ENCODE measurements around the gene TBC1D13.
"Not testable (repeated sequence)": the region's sequence is repeated elsewhere in the genome, so short reads cannot be mapped to it uniquely, and the experiment has no call there.

The TBC1D13 gene

GRCh38 chr9:128786681-128787601, at the start of gene TBC1D13:
TSS of gene TBC1D13 (plus strand) at chr9:128787253. CDS start at chr9:128787354, 101 bp downstream.
- DNase-seq: peak; percentile 88

GRCh38 chr9:128742401-128742800, 44.7 kb upstream of the TBC1D13 start:
- DNase-seq: no peak

DNA sequence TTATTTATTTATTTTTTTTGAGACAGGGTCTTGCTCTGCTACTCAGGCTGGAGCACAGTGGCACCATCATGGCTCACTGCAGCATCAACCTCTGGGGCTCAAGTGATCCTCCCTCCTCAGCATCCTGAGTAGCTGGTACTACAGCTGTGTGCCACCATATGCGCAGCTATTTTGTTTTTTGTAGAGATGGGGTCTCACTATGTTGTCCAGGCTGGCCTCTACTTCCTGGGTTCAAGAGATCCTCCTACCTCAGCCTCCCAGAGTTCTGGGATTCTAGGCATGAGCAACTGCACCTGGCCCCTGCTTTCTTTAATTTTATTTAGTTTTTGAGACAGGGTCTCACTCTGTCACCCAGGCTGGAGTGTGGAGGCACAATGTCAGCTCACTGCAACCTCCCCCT, 43.6 kb upstream of the TBC1D13 start:
- no peak for DNase-seq

DNA sequence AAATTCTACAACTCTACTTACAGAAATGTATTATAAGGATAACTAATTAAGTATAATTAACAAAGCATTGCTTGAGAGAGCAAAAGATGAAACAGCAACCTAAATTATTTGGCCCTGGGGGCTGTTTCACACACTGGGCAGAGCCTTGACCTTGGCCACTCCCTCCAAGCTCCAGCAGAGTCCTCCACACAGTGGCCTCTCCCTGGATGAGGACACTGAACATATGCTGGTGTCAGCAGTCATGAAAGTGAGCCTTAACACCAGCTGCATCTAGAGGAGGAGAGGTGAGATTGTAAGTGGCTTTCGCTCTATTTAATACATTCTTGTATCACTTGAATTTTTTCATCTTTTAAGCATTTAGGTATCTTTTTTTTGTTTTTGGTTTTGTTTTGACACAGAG, 39.8 kb upstream of the TBC1D13 start:
- DNase-seq: no peak

- DNase-seq: no peak
These were observed 36.0 kb upstream of the TBC1D13 start for GRCh38 chr9:128750926-128751595.

DNA sequence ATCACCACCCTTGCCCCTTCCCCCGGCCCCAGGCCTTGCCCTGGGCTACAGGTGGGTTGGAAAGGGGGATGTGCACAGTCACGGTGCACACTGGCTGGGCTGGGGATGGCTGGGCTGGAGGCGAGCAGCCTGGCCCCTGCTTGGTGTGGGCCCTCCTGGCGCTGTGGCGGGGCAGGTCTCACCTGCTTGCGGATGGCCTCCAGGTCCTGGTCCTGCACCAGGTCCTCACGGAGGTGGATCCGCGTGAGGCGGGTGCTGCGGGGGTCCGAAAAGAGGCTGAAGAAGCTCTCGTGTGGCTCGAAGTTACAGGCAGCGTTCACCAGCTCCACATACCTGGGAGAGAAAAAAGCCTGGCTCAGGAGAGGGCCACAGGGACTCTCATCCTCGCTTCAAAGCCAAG, 33.4 kb upstream of the TBC1D13 start:
- no peak for DNase-seq

- DNase-seq: no peak
These were observed 29.5 kb upstream of the TBC1D13 start for GRCh38 chr9:128757602-128758001.

GRCh38 chr9:128762671-128763449, 24.2 kb upstream of the TBC1D13 start:
- no peak for DNase-seq

DNA sequence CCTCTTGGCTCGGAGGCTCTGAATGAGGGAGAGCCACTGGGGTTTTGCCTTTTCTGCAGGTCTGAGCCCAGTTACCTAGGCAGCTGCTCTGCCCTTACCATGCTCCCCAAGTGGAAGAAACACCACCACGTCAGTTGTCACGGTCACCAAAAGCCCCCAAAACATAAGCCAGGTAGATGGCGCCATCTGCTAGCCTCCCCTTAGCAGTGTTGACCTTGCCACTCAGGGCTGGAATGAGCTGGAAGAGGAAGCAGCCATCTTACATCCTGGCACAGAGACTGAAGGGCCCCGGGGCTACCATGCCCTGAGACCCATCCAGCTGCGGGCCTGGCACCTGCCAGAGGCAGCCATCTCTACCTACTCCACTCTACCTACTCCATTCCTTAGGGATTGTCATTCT, 22.7 kb upstream of the TBC1D13 start:
- DNase-seq: no peak

DNA sequence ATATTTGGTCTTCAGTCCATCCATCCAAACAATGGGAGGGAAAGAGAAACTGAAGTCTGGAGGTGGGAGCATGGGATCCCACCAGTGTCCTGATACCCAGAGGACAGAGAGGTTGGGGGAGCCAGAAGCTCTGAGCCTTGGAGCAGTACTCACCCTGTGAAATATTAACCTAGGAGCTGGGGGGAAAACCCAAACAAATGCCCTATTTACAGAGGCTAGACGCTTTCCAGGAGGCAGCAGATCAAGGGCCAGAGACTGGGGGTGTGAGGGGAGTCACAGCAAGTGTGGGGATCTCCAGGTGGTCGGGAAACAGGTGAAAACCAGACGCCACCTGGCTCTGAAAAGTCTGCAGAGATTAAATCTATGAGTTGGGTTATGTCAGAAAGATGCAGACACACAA, 21.6 kb upstream of the TBC1D13 start:
- no peak for DNase-seq

GRCh38 chr9:128768606-128769005, 18.4 kb upstream of the TBC1D13 start:
- no peak for DNase-seq

GRCh38 chr9:128770286-128771030, 16.6 kb upstream of the TBC1D13 start:
- no peak for DNase-seq

DNA sequence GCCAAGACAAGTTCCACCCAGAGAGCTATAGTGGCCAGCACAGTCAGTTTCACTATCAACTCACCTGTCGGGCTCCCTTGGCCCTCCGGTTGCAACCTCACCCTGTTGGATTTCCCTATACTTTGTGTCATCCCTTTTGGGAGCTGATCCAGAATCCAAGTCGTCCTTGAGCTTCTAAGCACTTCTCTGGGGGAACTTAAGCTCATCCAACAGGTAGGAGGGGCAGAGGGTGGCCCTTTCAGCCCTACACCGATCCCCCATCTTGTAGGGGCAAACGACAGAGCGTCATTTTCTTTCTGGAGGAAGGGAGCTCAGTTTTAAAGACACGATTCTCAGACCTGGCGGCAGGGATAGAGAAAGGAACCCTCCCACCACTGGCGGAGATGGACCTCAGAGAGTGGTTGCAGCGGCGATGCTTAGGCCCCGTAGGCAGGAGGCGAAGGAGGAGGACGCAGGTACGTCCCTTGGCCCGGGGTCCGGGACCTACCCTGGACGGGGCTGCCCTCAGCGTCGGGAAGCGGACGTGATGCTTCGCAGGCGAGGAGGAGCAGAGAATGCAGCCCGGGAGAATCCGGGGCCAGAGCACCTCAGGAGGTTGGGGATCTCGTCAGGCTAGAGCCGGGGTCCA, 15.8 kb upstream of the TBC1D13 start:
- DNase-seq: peak; percentile 36

- peak; percentile 88 for DNase-seq
These were observed 15.1 kb upstream of the TBC1D13 start, which contains the start of gene ZER1 for GRCh38 chr9:128771745-128772519. TSS of gene ZER1 (minus strand) at chr9:128771927. CDS start at chr9:128755565, 16,362 bp downstream.

- DNase-seq: no peak
These were observed 14.0 kb upstream of the TBC1D13 start for GRCh38 chr9:128773049-128773448.

DNA sequence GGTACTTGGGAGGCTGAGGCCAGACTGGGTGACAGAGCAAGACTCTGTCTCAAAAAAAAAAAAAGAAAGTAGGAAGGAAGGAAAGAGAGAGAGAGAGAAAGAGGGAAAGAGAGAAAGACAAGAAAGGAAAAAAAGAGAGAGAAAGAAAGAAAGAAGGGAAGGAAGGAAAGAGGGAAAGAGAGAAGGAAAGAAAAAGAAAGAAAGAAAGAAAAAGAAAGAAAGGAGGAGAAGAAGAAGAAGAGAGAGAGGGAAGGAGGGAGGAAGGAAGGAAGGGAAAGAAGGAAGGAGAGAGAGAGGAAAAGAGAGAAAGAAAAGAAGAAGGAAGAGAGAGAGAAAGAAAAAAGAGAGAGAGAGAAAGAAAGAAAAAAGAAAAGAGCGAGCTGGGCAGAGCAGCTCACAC, 12.2 kb upstream of the TBC1D13 start:
- no peak for DNase-seq

- DNase-seq: not testable (repeated sequence)
These were observed 7.0 kb upstream of the TBC1D13 start for GRCh38 chr9:128780093-128780492.

DNA sequence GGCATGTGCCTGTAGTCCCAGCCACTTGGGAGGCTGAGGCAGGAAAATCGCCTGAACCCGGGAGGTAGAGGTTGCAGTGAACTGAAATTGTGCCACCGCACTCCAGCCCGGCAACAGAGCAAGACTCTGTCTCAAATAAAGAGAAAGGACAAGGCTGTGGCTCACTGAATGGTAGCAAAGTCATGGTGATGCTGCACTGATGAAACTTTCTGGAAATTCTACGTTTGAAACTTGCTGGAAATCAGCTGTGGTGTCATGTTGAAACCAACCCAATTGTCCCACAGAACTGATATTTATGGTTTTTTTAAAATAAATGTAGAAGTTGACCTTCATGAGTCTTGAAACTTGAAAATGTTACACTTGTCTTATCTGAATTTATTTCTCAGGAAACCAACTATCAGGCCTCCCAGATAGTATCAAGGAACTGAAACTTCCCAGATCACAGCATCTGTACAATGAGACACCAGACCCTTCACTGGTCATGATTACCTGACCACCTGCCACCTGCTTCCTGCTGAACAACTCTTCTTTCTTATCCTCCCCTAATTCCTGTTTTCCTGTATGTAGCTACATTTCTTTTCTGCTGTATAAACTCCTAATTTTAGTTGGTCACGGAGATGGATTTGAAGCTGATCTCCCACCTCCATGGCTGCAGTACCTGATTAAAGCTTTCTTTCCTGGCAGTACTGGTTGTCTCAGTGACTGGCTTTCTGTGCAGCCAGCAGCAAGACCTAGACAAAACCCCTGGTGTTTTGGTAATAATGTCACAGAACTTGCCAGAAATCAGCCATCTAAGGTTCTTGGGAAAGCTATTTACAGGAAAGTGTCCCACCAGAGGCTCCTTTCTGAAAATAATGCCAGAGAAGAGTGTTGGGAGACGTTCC, 5.6 kb upstream of the TBC1D13 start:
- no peak for DNase-seq

DNA sequence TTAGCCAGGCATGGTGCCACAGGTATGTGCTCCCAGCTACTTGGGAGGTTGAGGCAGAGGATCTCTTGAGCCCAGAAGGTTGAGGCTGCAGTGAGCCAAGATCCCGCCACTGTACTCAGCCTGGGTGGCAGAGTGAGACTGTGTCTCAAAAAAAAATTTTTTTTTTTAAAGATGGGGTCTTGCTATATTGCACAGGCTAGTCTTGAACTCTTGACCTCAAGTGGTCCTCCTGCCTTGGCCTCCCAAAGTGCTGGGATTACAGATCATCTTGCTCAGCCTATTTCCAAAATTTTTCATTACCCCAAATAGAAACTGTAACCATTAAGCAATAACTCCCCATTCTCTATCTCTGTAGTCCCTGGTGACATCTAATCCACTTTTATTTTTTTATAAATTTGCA, 4.4 kb upstream of the TBC1D13 start:
- DNase-seq: no peak

GRCh38 chr9:128785427-128785826, 1.6 kb upstream of the TBC1D13 start:
- DNase-seq: no peak
